ENCODE results near the gene LEMD1. TPM values are rescaled to one million over a fixed set of nuclear protein-coding genes. Genes with fewer than 3 reads are reported as not detected.
A peak's percentile ranks its signal among the peaks of the same experiment; 100 is the strongest.

LEMD1 gene
- polyA plus RNA-seq, 1 donor from 2014 or later, result 67.6 TPM

- H3K27ac ChIP-seq (ENCODE audit: low read length), result peak overlapping the region; percentile 60
- no peaks in the 10 kb centered on the region for H4K20me1 ChIP-seq (ENCODE audit: insufficient read depth)
- H3K36me3 ChIP-seq (ENCODE audit: insufficient read depth, low read length), result no peaks in the 10 kb centered on the region
- H2AFZ ChIP-seq (ENCODE audit: low read depth, low read length), result no peak overlapping the region
- H3K9ac ChIP-seq (ENCODE audit: low read length), result no peak overlapping the region
- no peaks in the 10 kb centered on the region for H3K9me2 ChIP-seq (ENCODE audit: insufficient read depth, low read length)
- H3F3A ChIP-seq (ENCODE audit: insufficient read depth, low read length, poor library complexity, severe bottlenecking), result peaks cover 6% of the 10 kb centered on the region
- no peaks in the 10 kb centered on the region for H3K9me3 ChIP-seq (ENCODE audit: low read length)
- no peak overlapping the region for H3K4me2 ChIP-seq (ENCODE audit: low read length)
- no peak for TF ChIP-seq CTCF (IDR thresholded peaks at IDR 0.05; ENCODE audit: poor library complexity, severe bottlenecking)
- no peak for TF ChIP-seq POLR2AphosphoS5 (IDR thresholded peaks at IDR 0.05)
- no peak for TF ChIP-seq SMC3 (conservative IDR thresholded peaks at IDR 0.05; ENCODE audit: poor library complexity)
- no peak for TF ChIP-seq RAD21 (conservative IDR thresholded peaks at IDR 0.05)
- TF ChIP-seq MXI1 (conservative IDR thresholded peaks at IDR 0.05; ENCODE audit: poor library complexity, severe bottlenecking), result no peak
- TF ChIP-seq EP300 (conservative IDR thresholded peaks at IDR 0.05; ENCODE audit: poor library complexity, severe bottlenecking), result no peak
- no peak for TF ChIP-seq EZH2 (IDR thresholded peaks at IDR 0.05; ENCODE audit: borderline replicate concordance, insufficient read depth, low read length, poor library complexity, severe bottlenecking)
- no peak for TF ChIP-seq TAF1 (IDR thresholded peaks at IDR 0.05; ENCODE audit: low read depth)
- no peak for TF ChIP-seq REST (IDR thresholded peaks at IDR 0.05; ENCODE audit: borderline replicate concordance)
- peaks cover 6% of the 10 kb centered on the region for H3K79me2 ChIP-seq (replicated peaks; ENCODE audit: insufficient read depth, low read length)
- H3K4me3 ChIP-seq (ENCODE audit: low read length), result no peak overlapping the region
- H3K27me3 ChIP-seq (ENCODE audit: insufficient read depth, low read depth, low read length), result no peaks in the 10 kb centered on the region
Measured at GRCh38 chr1:205353612-205354011, 68.2 kb downstream of the LEMD1 start.

- Histone ChIP-seq H3K9me2 (ENCODE audit: insufficient read depth, low read length) (no peaks in the 10 kb centered on the region), H3K36me3 (ENCODE audit: insufficient read depth, low read length) (no peaks in the 10 kb centered on the region), H3K27me3 (ENCODE audit: insufficient read depth, low read depth, low read length) (no peaks in the 10 kb centered on the region), H3K27ac (ENCODE audit: low read length) (peak overlapping the region; percentile 60), H2AFZ (ENCODE audit: low read depth, low read length) (no peak overlapping the region), H3K9me3 (ENCODE audit: low read length) (no peaks in the 10 kb centered on the region), H3K4me3 (ENCODE audit: low read length) (no peak overlapping the region), H3K9ac (ENCODE audit: low read length) (peak overlapping the region; percentile 45), H3F3A (ENCODE audit: insufficient read depth, low read length, poor library complexity, severe bottlenecking) (peaks cover 6% of the 10 kb centered on the region), H4K20me1 (ENCODE audit: insufficient read depth) (no peaks in the 10 kb centered on the region), H3K79me2 (replicated peaks; ENCODE audit: insufficient read depth, low read length) (peaks cover 6% of the 10 kb centered on the region), H3K4me2 (ENCODE audit: low read length) (no peak overlapping the region)
- TF ChIP-seq REST (IDR thresholded peaks at IDR 0.05; ENCODE audit: borderline replicate concordance) (no peak), SMC3 (conservative IDR thresholded peaks at IDR 0.05; ENCODE audit: poor library complexity) (no peak), EZH2 (IDR thresholded peaks at IDR 0.05; ENCODE audit: borderline replicate concordance, insufficient read depth, low read length, poor library complexity, severe bottlenecking) (no peak), CTCF (IDR thresholded peaks at IDR 0.05; ENCODE audit: poor library complexity, severe bottlenecking) (no peak), POLR2AphosphoS5 (IDR thresholded peaks at IDR 0.05) (no peak), MXI1 (conservative IDR thresholded peaks at IDR 0.05; ENCODE audit: poor library complexity, severe bottlenecking) (no peak), RAD21 (conservative IDR thresholded peaks at IDR 0.05) (no peak), EP300 (conservative IDR thresholded peaks at IDR 0.05; ENCODE audit: poor library complexity, severe bottlenecking) (no peak), TAF1 (IDR thresholded peaks at IDR 0.05; ENCODE audit: low read depth) (no peak)
Measured at GRCh38 chr1:205353191-205353590, 68.7 kb downstream of the LEMD1 start.
